Lower leg skin (tissue), 3 donors: Measurements from ENCODE around the gene STX5.

ENCODE experiments used
- POLR2A ChIP-seq, 2 donors: fragments of 450-650 bp; IDR thresholded peaks; one replicate each; pipeline ENCODE4 v1.6.1; 2016 to 2017; ENCODE audit warnings: antibody characterized with exemption in 2 of 2, mild to moderate bottlenecking in 1 of 2, moderate library complexity in 1 of 2
- TF ChIP-seq, protein P1 (sequence below), 3 donors: fragments of 450-650 bp; IDR thresholded peaks; one replicate each; pipeline ENCODE4 v1.5.1; 2016; ENCODE audit warnings: antibody characterized with exemption in 3 of 3, mild to moderate bottlenecking in 3 of 3, moderate library complexity in 2 of 3

DNA sequence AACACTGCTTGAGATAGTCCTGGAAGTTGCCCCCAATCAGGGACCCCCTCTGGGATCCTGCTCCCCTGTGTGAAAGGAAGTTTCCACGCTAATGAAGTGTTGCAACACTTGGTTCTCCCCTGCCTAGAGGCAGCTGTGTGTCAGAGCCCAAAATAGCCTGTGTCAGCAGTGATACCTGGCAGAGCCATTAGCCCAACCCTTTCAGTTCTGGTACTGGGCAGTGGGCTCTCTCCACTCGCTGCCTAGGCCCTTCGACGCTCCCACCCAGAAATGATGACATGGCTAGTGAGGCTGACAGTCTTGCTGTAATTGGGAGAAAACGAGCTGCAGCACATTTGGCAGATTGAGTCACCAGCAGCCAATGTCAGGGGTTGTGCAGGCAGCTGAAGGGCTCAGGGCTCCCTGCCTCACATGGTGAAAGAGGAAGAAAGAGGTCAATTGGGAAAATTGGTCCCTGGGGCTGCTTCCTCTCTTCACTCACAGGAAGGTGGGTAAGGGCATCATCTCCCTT lies 25.2 kb downstream of the STX5 start:
- no peak for TF ChIP-seq POLR2A (IDR thresholded peaks at IDR 0.05)
- TF ChIP-seq, protein P1, sequence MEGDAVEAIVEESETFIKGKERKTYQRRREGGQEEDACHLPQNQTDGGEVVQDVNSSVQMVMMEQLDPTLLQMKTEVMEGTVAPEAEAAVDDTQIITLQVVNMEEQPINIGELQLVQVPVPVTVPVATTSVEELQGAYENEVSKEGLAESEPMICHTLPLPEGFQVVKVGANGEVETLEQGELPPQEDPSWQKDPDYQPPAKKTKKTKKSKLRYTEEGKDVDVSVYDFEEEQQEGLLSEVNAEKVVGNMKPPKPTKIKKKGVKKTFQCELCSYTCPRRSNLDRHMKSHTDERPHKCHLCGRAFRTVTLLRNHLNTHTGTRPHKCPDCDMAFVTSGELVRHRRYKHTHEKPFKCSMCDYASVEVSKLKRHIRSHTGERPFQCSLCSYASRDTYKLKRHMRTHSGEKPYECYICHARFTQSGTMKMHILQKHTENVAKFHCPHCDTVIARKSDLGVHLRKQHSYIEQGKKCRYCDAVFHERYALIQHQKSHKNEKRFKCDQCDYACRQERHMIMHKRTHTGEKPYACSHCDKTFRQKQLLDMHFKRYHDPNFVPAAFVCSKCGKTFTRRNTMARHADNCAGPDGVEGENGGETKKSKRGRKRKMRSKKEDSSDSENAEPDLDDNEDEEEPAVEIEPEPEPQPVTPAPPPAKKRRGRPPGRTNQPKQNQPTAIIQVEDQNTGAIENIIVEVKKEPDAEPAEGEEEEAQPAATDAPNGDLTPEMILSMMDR (IDR thresholded peaks at IDR 0.05), result no peak
